Lung (tissue), 12 donors: ENCODE measurements around the gene CKAP2L. TPM values are rescaled to one million over a fixed set of nuclear protein-coding genes. Genes with fewer than 3 reads are reported as not detected.
A peak's percentile ranks its signal among the peaks of the same experiment; 100 is the strongest.
"Not testable (repeated sequence)": the region's sequence is repeated elsewhere in the genome, so short reads cannot be mapped to it uniquely, and the experiment has no call there.

Experiments used
- ATAC-seq: fragments of 200-7000 bp; cut with Tn5 transposase; one replicate; pipeline ENCODE4 v1.9.1; 2020; ENCODE audit warnings: moderate number of reproducible peaks; ENCODE audit not compliant: insufficient read depth, low FRiP score
- DNase-seq, 3 donors: peaks; one replicate each; pipeline ENCODE4 v3.0.0-alpha.2; 2013 to 2017
- H3K27ac ChIP-seq, 2 donors: one replicate each; pipeline ENCODE4 v1.5.1; 2013; ENCODE audit warnings: mild to moderate bottlenecking in 2 of 2, moderate library complexity in 2 of 2, control low read depth in 1 of 2, inconsistent platforms in 1 of 2, low read depth in 1 of 2, low read length in 1 of 2
- H3K27me3 ChIP-seq, 3 donors: one replicate each; pipeline ENCODE4 v1.5.1; 2013; ENCODE audit warnings: low read length in 2 of 3; ENCODE audit not compliant: control insufficient read depth in 3 of 3, insufficient read depth in 3 of 3
- H3K36me3 ChIP-seq, 4 donors: one replicate each; pipeline ENCODE4 v1.5.1; 2013; ENCODE audit warnings: low read length in 4 of 4, mild to moderate bottlenecking in 1 of 4, moderate library complexity in 1 of 4; ENCODE audit not compliant: control insufficient read depth in 4 of 4, insufficient read depth in 4 of 4
- H3K4me1 ChIP-seq, 5 donors: one replicate each; pipeline ENCODE4 v1.5.1; 2013; ENCODE audit warnings: low read length in 5 of 5, mild to moderate bottlenecking in 2 of 5, moderate library complexity in 1 of 5; ENCODE audit not compliant: control insufficient read depth in 5 of 5, insufficient read depth in 5 of 5
- H3K4me3 ChIP-seq: one replicate; pipeline ENCODE4 v1.5.1; 2013; ENCODE audit warnings: mild to moderate bottlenecking, control low read depth, moderate library complexity
- H3K9ac ChIP-seq, 2 donors: one replicate each; pipeline ENCODE4 v1.5.1; 2013; ENCODE audit warnings: low read length in 2 of 2, control low read depth in 1 of 2; ENCODE audit not compliant: insufficient read depth in 1 of 2
- H3K9me3 ChIP-seq, 4 donors: one replicate each; pipeline ENCODE4 v1.5.1; 2013; ENCODE audit warnings: low read length in 3 of 4, mild to moderate bottlenecking in 1 of 4, moderate library complexity in 1 of 4; ENCODE audit not compliant: control insufficient read depth in 4 of 4, insufficient read depth in 3 of 4
- WGBS, 2 donors: extraction: QIAGEN DNeasy Blood & Tissue Kit; methylation state at CpG; one replicate each; pipeline ENCODE4 v1.1.7; 2013; 5-methylcytosine and 5-hydroxymethylcytosine counted together
- polyA plus RNA-seq, 2 donors: library from polyadenylated mRNA; stranded (reverse); fragments of 200-250 nt; gene quantifications; one replicate each; pipeline ENCODE4 v1.2.1, GENCODE V29; 2013
- total RNA-seq, 2 donors: library from RNA; depleted of rRNA in 1 of 2; stranded (reverse); fragments of >200 nt in 1 of 2; gene quantifications; one replicate each; pipeline ENCODE4 v1.2.1, GENCODE V29; 2014 to 2021
- TF ChIP-seq, protein P1 (sequence below): IDR thresholded peaks from 2 replicates; pipeline ENCODE4 v1.5.1; 2012; ENCODE audit warnings: mild to moderate bottlenecking; ENCODE audit errors: control extremely low read depth, extremely low read depth
- donor health status: control.
- donor health status: control.
- donor health status: Bipolar disorder and iron deficiency.
- donor health status: healthy.
- donor health status: DM: yes; HTN: yes; CAD: no.

Gene CKAP2L
- total and polyA plus RNA-seq, 4 donors = 0.48 to 4.0 (median 0.61) TPM

DNA sequence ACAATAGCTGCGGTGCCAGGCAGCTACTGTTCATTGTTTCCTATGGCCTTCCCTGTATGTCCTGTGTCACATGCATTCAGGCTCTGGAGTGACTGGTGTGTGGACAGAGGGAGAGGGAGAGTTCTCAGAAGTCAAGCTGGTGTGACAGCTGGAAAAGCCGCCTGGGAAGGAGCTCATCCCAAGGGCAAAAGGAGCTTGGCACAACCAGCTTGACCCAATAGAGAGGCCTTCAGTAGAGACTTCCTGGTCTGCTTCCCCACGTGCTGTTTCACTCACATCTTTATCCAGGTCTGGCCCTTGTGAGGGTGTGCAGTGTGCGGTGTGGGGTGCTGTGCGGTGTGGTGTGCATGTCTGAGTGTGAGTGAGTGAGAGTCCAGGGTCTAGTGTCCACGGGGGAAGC lies 54.7 kb downstream of the CKAP2L start:
- H3K27me3 ChIP-seq = no peaks in the 10 kb centered on the region
- H3K4me3 ChIP-seq = no peak overlapping the region
- no peak for DNase-seq
- H3K4me1 ChIP-seq = peaks cover 0 to 1% (median 0%) of the 10 kb centered on the region in 5 donors
- TF ChIP-seq, protein P1, sequence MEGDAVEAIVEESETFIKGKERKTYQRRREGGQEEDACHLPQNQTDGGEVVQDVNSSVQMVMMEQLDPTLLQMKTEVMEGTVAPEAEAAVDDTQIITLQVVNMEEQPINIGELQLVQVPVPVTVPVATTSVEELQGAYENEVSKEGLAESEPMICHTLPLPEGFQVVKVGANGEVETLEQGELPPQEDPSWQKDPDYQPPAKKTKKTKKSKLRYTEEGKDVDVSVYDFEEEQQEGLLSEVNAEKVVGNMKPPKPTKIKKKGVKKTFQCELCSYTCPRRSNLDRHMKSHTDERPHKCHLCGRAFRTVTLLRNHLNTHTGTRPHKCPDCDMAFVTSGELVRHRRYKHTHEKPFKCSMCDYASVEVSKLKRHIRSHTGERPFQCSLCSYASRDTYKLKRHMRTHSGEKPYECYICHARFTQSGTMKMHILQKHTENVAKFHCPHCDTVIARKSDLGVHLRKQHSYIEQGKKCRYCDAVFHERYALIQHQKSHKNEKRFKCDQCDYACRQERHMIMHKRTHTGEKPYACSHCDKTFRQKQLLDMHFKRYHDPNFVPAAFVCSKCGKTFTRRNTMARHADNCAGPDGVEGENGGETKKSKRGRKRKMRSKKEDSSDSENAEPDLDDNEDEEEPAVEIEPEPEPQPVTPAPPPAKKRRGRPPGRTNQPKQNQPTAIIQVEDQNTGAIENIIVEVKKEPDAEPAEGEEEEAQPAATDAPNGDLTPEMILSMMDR = no peak
- 83 to 91% methylated on average over 6 of the region's 6 CpGs for WGBS, 2 donors
- ATAC-seq = no peak
- no peak overlapping the region for H3K9ac ChIP-seq
- no peak overlapping the region for H3K27ac ChIP-seq
- H3K9me3 ChIP-seq = no peaks in the 10 kb centered on the region
- no peaks in the 10 kb centered on the region for H3K36me3 ChIP-seq

DNA sequence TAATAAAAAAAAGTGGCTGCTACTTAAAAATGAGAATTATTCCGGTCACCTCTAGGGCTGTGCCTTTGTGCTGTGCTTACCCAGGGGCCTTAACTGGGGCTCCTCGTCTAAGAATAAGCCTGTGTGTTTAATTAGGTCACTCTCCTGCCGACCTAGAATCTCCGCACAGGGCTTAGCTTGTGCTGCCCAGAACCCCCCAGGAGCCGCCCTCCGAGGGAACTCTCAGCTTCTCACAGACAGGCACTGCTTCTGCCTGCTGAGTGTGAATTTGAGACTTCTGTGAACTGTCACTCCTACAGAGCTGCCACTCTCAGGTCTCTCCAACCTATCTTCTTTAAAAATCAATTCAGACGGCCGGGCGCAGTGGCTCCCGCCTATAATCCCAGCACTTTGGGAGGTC lies 55.4 kb downstream of the CKAP2L start:
- H3K27me3 ChIP-seq = no peaks in the 10 kb centered on the region
- no peaks in the 10 kb centered on the region for H3K9me3 ChIP-seq
- peaks cover 0 to 1% (median 0%) of the 10 kb centered on the region in 5 donors for H3K4me1 ChIP-seq
- TF ChIP-seq, protein P1 = no peak
- no peak overlapping the region for H3K9ac ChIP-seq
- peak overlapping the region in 1 of 2 donors; percentile 43 for H3K27ac ChIP-seq
- no peak overlapping the region for H3K4me3 ChIP-seq
- H3K36me3 ChIP-seq = no peaks in the 10 kb centered on the region
- ATAC-seq (no peak), DNase-seq (peak in 1 of 3 donors; percentile 39)
- WGBS, 2 donors = 62 to 69% methylated on average over 10 of the region's 10 CpGs

DNA sequence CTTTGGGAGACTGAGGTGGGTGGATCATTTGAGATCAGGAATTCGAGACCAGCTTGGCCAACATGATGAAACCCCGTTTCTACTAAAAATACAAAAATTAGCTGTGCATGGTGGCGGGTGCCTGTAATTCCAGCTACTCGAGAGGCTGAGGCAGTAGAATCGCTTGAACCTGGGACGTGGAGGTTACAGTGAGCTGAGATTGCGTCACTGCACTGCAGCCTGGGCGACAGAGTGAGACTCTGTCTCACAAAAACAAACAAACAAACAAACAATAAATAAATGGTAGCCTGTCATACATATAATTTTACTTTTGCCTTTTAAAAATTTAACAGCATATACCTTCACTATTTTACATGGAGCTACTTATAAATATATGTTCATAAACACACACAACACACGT lies 57.5 kb downstream of the CKAP2L start:
- 64 to 79% methylated on average over 9 of the region's 9 CpGs for WGBS, 2 donors
- DNase-seq = not testable (repeated sequence)

DNA sequence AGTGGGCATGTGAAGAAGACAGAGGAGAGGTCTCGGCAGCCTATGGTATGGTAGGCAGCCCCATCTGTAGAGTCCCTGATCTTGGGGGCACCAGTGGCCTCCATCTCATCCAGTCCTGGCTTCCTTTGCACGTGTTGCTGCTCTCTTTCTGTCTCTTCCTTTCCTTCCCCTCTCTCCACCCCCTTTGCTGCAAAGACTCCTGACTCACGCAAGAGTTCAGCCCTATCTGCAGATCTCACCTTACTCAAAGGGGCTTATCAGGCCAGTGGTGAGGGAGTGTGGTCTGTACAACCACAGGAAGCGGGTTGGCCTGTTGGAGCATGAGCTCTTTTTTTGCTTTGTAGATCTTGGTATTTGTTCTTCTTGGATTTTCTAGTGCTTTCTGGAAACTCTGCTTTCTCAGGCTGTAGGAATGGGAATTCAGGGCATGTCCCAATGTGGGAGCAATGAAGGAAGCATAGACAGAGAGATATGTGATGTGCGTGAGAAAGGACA lies 58.2 kb downstream of the CKAP2L start:
- H3K27me3 ChIP-seq = no peaks in the 10 kb centered on the region
- no peak overlapping the region for H3K27ac ChIP-seq
- H3K9me3 ChIP-seq = no peaks in the 10 kb centered on the region
- H3K4me1 ChIP-seq = peaks cover 0 to 1% (median 0%) of the 10 kb centered on the region in 5 donors
- H3K9ac ChIP-seq = no peak overlapping the region
- H3K36me3 ChIP-seq = no peaks in the 10 kb centered on the region
- peak in 1 of 3 donors; percentile 16 for DNase-seq
- TF ChIP-seq, protein P1 = no peak
- no peak overlapping the region for H3K4me3 ChIP-seq
- 26 to 46% methylated on average over 5 of the region's 5 CpGs for WGBS, 2 donors
- ATAC-seq = no peak

More for the DNA sequence above, 57.5 kb downstream of the CKAP2L start:
- H3K9ac ChIP-seq, H3K4me3 ChIP-seq, H3K4me1 ChIP-seq, H3K9me3 ChIP-seq, H3K36me3 ChIP-seq, H3K27me3 ChIP-seq, ATAC-seq, H3K27ac ChIP-seq: not testable (repeated sequence)
